ENCODE measurements around the gene TOM1. TPM values are rescaled to one million over a fixed set of nuclear protein-coding genes. Genes with fewer than 3 reads are reported as not detected.

TOM1 gene
- total and polyA plus RNA-seq, 2 of the 13 experiments (the other 11 are each of a cell fraction or from before 2014, with no cell fraction given), result 30.8 to 87.3 TPM

DNA sequence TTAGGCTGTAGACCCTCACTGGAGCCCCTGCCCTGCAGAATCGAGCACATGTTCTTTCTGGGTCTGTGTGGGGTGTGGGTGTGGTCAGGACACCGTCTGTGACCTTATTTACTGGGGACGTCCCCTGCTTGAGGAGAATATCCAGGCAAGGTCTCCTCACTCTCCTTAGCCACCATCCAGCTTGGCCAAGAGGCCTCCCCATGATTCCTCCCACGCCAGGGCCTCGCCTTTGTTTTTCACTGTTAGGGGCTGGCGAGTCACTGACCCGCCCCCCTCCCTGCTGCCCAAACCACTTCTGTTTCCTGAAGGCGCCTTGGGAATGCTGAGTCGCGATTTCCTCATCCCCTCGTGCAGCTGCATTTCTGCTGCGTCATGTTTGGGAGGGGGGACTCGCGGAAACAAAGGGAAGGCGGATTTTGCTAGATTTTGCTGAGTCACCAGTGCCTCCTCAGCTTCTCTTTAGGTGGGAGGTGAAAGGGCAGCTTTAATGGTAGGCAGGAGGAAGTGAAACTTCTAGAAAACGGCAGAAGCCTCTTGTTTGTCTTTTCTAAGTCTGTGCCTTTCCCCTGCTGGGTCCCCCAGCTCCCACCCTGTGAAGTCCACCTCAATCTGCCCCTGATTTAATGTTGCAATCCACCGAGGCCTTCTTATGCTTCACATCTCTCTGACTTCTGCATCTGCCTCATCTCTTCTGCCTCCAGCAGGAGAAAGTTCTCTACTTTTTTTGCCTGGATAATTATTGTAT lies 77.2 kb downstream of the TOM1 start (continued):
- TF ChIP-seq, protein P1, sequence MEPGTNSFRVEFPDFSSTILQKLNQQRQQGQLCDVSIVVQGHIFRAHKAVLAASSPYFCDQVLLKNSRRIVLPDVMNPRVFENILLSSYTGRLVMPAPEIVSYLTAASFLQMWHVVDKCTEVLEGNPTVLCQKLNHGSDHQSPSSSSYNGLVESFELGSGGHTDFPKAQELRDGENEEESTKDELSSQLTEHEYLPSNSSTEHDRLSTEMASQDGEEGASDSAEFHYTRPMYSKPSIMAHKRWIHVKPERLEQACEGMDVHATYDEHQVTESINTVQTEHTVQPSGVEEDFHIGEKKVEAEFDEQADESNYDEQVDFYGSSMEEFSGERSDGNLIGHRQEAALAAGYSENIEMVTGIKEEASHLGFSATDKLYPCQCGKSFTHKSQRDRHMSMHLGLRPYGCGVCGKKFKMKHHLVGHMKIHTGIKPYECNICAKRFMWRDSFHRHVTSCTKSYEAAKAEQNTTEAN (CRISPR knock-in tag; conservative IDR thresholded peaks at IDR 0.05), result 0 out of 2 replicates have a peak, but pooled peaks have one; percentile 53
- TF ChIP-seq KLF16 (CRISPR knock-in tag; IDR thresholded peaks at IDR 0.05), result peak in 1 of 2 experiments; percentile 91; a peak in 2 of 4 replicates
- no peak for TF ChIP-seq AGO1 (IDR thresholded peaks at IDR 0.05; ENCODE audit: low read depth, low read length, poor library complexity, severe bottlenecking)
- peak; percentile 12; the same call in 1 of the 2 replicates for TF ChIP-seq KDM1A (CRISPR knock-in tag; IDR thresholded peaks at IDR 0.05)
- TF ChIP-seq, protein P2, sequence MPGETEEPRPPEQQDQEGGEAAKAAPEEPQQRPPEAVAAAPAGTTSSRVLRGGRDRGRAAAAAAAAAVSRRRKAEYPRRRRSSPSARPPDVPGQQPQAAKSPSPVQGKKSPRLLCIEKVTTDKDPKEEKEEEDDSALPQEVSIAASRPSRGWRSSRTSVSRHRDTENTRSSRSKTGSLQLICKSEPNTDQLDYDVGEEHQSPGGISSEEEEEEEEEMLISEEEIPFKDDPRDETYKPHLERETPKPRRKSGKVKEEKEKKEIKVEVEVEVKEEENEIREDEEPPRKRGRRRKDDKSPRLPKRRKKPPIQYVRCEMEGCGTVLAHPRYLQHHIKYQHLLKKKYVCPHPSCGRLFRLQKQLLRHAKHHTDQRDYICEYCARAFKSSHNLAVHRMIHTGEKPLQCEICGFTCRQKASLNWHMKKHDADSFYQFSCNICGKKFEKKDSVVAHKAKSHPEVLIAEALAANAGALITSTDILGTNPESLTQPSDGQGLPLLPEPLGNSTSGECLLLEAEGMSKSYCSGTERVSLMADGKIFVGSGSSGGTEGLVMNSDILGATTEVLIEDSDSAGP (CRISPR knock-in tag; IDR thresholded peaks at IDR 0.05; ENCODE audit: borderline replicate concordance), result peak; percentile 76; the same call in 1 of the 2 replicates
- TF ChIP-seq U2AF2 (IDR thresholded peaks at IDR 0.05; ENCODE audit: low read depth, low read length), result no peak
- peak; percentile 84; the same call in 1 of the 2 replicates for TF ChIP-seq NFE2L1 (CRISPR knock-in tag; IDR thresholded peaks at IDR 0.05; ENCODE audit: borderline replicate concordance)
- 0 out of 2 replicates have a peak, but pooled peaks have one; percentile 66 for TF ChIP-seq NFIC (IDR thresholded peaks at IDR 0.05; ENCODE audit: low read length)
- 0 out of 2 replicates have a peak, but pooled peaks have one; percentile 24 for TF ChIP-seq DNMT3B (CRISPR knock-in tag; conservative IDR thresholded peaks at IDR 0.05)
- TF ChIP-seq, protein P3, sequence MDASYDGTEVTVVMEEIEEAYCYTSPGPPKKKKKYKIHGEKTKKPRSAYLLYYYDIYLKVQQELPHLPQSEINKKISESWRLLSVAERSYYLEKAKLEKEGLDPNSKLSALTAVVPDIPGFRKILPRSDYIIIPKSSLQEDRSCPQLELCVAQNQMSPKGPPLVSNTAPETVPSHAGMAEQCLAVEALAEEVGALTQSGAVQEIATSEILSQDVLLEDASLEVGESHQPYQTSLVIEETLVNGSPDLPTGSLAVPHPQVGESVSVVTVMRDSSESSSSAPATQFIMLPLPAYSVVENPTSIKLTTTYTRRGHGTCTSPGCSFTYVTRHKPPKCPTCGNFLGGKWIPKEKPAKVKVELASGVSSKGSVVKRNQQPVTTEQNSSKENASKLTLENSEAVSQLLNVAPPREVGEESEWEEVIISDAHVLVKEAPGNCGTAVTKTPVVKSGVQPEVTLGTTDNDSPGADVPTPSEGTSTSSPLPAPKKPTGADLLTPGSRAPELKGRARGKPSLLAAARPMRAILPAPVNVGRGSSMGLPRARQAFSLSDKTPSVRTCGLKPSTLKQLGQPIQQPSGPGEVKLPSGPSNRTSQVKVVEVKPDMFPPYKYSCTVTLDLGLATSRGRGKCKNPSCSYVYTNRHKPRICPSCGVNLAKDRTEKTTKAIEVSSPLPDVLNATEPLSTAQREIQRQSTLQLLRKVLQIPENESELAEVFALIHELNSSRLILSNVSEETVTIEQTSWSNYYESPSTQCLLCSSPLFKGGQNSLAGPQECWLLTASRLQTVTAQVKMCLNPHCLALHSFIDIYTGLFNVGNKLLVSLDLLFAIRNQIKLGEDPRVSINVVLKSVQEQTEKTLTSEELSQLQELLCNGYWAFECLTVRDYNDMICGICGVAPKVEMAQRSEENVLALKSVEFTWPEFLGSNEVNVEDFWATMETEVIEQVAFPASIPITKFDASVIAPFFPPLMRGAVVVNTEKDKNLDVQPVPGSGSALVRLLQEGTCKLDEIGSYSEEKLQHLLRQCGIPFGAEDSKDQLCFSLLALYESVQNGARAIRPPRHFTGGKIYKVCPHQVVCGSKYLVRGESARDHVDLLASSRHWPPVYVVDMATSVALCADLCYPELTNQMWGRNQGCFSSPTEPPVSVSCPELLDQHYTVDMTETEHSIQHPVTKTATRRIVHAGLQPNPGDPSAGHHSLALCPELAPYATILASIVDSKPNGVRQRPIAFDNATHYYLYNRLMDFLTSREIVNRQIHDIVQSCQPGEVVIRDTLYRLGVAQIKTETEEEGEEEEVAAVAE (CRISPR knock-in tag; IDR thresholded peaks at IDR 0.05; ENCODE audit: borderline replicate concordance), result peak; percentile 73; the same call in 1 of the 2 replicates
- TF ChIP-seq RXRA (CRISPR knock-in tag; IDR thresholded peaks at IDR 0.05), result peak; percentile 88
- peak; percentile 50; the same call in 1 of the 2 replicates for TF ChIP-seq ZNF292 (CRISPR knock-in tag; IDR thresholded peaks at IDR 0.05; ENCODE audit: borderline replicate concordance, low read depth)
- TF ChIP-seq, protein P4, sequence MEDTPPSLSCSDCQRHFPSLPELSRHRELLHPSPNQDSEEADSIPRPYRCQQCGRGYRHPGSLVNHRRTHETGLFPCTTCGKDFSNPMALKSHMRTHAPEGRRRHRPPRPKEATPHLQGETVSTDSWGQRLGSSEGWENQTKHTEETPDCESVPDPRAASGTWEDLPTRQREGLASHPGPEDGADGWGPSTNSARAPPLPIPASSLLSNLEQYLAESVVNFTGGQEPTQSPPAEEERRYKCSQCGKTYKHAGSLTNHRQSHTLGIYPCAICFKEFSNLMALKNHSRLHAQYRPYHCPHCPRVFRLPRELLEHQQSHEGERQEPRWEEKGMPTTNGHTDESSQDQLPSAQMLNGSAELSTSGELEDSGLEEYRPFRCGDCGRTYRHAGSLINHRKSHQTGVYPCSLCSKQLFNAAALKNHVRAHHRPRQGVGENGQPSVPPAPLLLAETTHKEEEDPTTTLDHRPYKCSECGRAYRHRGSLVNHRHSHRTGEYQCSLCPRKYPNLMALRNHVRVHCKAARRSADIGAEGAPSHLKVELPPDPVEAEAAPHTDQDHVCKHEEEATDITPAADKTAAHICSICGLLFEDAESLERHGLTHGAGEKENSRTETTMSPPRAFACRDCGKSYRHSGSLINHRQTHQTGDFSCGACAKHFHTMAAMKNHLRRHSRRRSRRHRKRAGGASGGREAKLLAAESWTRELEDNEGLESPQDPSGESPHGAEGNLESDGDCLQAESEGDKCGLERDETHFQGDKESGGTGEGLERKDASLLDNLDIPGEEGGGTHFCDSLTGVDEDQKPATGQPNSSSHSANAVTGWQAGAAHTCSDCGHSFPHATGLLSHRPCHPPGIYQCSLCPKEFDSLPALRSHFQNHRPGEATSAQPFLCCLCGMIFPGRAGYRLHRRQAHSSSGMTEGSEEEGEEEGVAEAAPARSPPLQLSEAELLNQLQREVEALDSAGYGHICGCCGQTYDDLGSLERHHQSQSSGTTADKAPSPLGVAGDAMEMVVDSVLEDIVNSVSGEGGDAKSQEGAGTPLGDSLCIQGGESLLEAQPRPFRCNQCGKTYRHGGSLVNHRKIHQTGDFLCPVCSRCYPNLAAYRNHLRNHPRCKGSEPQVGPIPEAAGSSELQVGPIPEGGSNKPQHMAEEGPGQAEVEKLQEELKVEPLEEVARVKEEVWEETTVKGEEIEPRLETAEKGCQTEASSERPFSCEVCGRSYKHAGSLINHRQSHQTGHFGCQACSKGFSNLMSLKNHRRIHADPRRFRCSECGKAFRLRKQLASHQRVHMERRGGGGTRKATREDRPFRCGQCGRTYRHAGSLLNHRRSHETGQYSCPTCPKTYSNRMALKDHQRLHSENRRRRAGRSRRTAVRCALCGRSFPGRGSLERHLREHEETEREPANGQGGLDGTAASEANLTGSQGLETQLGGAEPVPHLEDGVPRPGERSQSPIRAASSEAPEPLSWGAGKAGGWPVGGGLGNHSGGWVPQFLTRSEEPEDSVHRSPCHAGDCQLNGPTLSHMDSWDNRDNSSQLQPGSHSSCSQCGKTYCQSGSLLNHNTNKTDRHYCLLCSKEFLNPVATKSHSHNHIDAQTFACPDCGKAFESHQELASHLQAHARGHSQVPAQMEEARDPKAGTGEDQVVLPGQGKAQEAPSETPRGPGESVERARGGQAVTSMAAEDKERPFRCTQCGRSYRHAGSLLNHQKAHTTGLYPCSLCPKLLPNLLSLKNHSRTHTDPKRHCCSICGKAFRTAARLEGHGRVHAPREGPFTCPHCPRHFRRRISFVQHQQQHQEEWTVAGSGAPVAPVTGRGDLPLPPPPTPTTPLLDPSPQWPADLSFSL (CRISPR knock-in tag; IDR thresholded peaks at IDR 0.05), result no peak
